GM18519 (cell line): Measurements from ENCODE around the gene HEY2.
"Not testable (repeated sequence)": the region's sequence is repeated elsewhere in the genome, so short reads cannot be mapped to it uniquely, and the experiment has no call there.

Source experiments
- ATAC-seq: cut with Tn5 transposase; IDR thresholded peaks from one replicate; pipeline ENCODE4 v1.9.1; 2021; ENCODE audit warnings: mild to moderate bottlenecking, moderate library complexity; ENCODE audit not compliant: unreplicated experiment, low FRiP score

The HEY2 gene

GRCh38 chr6:125764121-125764671 lies 14.8 kb downstream of the HEY2 start:
- ATAC-seq: no peak

- ATAC-seq: no peak
Measured at GRCh38 chr6:125765944-125766343, 16.5 kb downstream of the HEY2 start.

GRCh38 chr6:125766641-125767040 lies 17.2 kb downstream of the HEY2 start:
- ATAC-seq: no peak

- ATAC-seq: no peak
Measured at GRCh38 chr6:125769147-125769783, 19.8 kb downstream of the HEY2 start.

- no peak for ATAC-seq
Measured at GRCh38 chr6:125773387-125774341, 24.2 kb downstream of the HEY2 start.

- ATAC-seq: not testable (repeated sequence)
Measured at GRCh38 chr6:125776107-125776826, 26.8 kb downstream of the HEY2 start.

GRCh38 chr6:125779924-125780539 lies 30.6 kb downstream of the HEY2 start:
- peak; percentile 71 for ATAC-seq

- peak; percentile 50 for ATAC-seq
Measured at GRCh38 chr6:125780540-125781313, 31.3 kb downstream of the HEY2 start.

GRCh38 chr6:125781314-125781868 lies 32.0 kb downstream of the HEY2 start:
- peak; percentile 35 for ATAC-seq

- no peak for ATAC-seq
Measured at GRCh38 chr6:125784365-125784764, 34.9 kb downstream of the HEY2 start.

- no peak for ATAC-seq
Measured at GRCh38 chr6:125787791-125788190, 38.4 kb downstream of the HEY2 start.

- ATAC-seq: no peak
Measured at GRCh38 chr6:125789167-125789566, 39.7 kb downstream of the HEY2 start.

GRCh38 chr6:125789576-125790357 lies 40.3 kb downstream of the HEY2 start:
- ATAC-seq: peak; percentile 29

- ATAC-seq: peak; percentile 52
Measured at GRCh38 chr6:125790358-125791150, 41.1 kb downstream of the HEY2 start, which contains the start of gene NCOA7. Gene NCOA7, plus strand, starts transcription at chr6:125790960. Its CDS starts 24,395 bp downstream, at chr6:125815355.

GRCh38 chr6:125791151-125791819 lies 41.9 kb downstream of the HEY2 start:
- ATAC-seq: peak; percentile 31

GRCh38 chr6:125791820-125792165 lies 42.4 kb downstream of the HEY2 start:
- no peak for ATAC-seq

- no peak for ATAC-seq
Measured at GRCh38 chr6:125792172-125792571, 42.7 kb downstream of the HEY2 start.
